Neural cell (in vitro differentiated cells): ENCODE measurements around the gene MAMDC4. TPM values are rescaled to one million over a fixed set of nuclear protein-coding genes. Genes with fewer than 3 reads are reported as not detected.

Source experiments
- H2AFZ ChIP-seq: fragments of 200-600, 300-800 bp; sonication (generic), shearing (Covaris generic); 2 replicates; pipeline ENCODE4 v1.6.0; 2014; ENCODE audit warnings: low read depth, mild to moderate bottlenecking, antibody characterized with exemption, low read length, moderate library complexity
- H3F3A ChIP-seq: fragments of 200-600 bp; shearing (Covaris generic); 2 replicates; pipeline ENCODE4 v1.6.1; 2016; ENCODE audit warnings: mild to moderate bottlenecking, moderate library complexity, mixed read lengths, antibody characterized with exemption, low read length; ENCODE audit not compliant: insufficient read depth, poor library complexity, severe bottlenecking
- H3K27ac ChIP-seq: fragments of 200-600, 300-800 bp; sonication (generic), shearing (Covaris generic); 2 replicates; pipeline ENCODE4 v1.5.1; 2014; ENCODE audit warnings: mild to moderate bottlenecking, low read length, moderate library complexity
- H3K27me3 ChIP-seq: fragments of 300-800, 200-600 bp; sonication (generic), shearing (Covaris generic); 2 replicates; pipeline ENCODE4 v1.6.0; 2014; ENCODE audit warnings: mild to moderate bottlenecking, low read depth, low read length, moderate library complexity; ENCODE audit not compliant: insufficient read depth
- H3K36me3 ChIP-seq: fragments of 300-800, 200-600 bp; sonication (generic), shearing (Covaris generic); 2 replicates; pipeline ENCODE4 v1.5.1; 2014; ENCODE audit warnings: mild to moderate bottlenecking, antibody characterized with exemption, low read length, moderate library complexity; ENCODE audit not compliant: insufficient read depth
- H3K4me2 ChIP-seq: fragments of 300-800, 200-600 bp; sonication (generic), shearing (Covaris generic); 2 replicates; pipeline ENCODE4 v1.6.0; 2014; ENCODE audit warnings: mild to moderate bottlenecking, low read length
- H3K4me3 ChIP-seq: fragments of 300-800, 200-600 bp; sonication (generic), shearing (Covaris generic); 2 replicates; pipeline ENCODE4 v1.5.1; 2014; ENCODE audit warnings: mild to moderate bottlenecking, low read length, moderate library complexity
- H3K79me2 ChIP-seq: fragments of 200-600 bp; shearing (Covaris generic); replicated peaks from 2 replicates; pipeline ENCODE4 v1.6.0; 2014; ENCODE audit warnings: mild to moderate bottlenecking, low read length, moderate library complexity; ENCODE audit not compliant: insufficient read depth
- H3K9ac ChIP-seq: fragments of 300-800, 200-600 bp; sonication (generic), shearing (Covaris generic); 2 replicates; pipeline ENCODE4 v1.6.1; 2016; ENCODE audit warnings: mild to moderate bottlenecking, low read length, mixed read lengths
- H3K9me2 ChIP-seq: fragments of 200-600 bp; shearing (Covaris generic); 2 replicates; pipeline ENCODE4 v1.6.1; 2016; ENCODE audit warnings: mild to moderate bottlenecking, low read length, mixed read lengths; ENCODE audit not compliant: insufficient read depth
- H3K9me3 ChIP-seq: fragments of 200-600, 300-800 bp; sonication (generic), shearing (Covaris generic); 2 replicates; pipeline ENCODE4 v1.6.1; 2016; ENCODE audit warnings: mild to moderate bottlenecking, mixed run types, low read length, moderate library complexity, mixed read lengths
- H4K20me1 ChIP-seq: fragments of 200-600 bp; shearing (Covaris generic); 2 replicates; pipeline ENCODE4 v1.6.1; 2016; ENCODE audit warnings: mild to moderate bottlenecking, mixed run types; ENCODE audit not compliant: insufficient read depth
- CTCF ChIP-seq: fragments of 450-650 bp; IDR thresholded peaks from 2 replicates; pipeline ENCODE4 v1.5.1; 2014; ENCODE audit warnings: antibody characterized with exemption, mild to moderate bottlenecking, moderate library complexity; ENCODE audit not compliant: poor library complexity, severe bottlenecking
- EP300 ChIP-seq: fragments of 450-650 bp; conservative IDR thresholded peaks from 2 replicates; pipeline ENCODE4 v1.6.1; 2014; ENCODE audit warnings: antibody characterized with exemption, mild to moderate bottlenecking, moderate library complexity; ENCODE audit not compliant: poor library complexity, severe bottlenecking
- EZH2 ChIP-seq: fragments of 200-600, 300-800 bp; shearing (Covaris generic), sonication (generic); IDR thresholded peaks from 2 replicates; pipeline ENCODE4 v1.6.1; 2014; ENCODE audit warnings: antibody characterized with exemption, low read length, borderline replicate concordance, mild to moderate bottlenecking; ENCODE audit not compliant: insufficient read depth, poor library complexity, severe bottlenecking
- MXI1 ChIP-seq: fragments of 450-650 bp; conservative IDR thresholded peaks from 2 replicates; pipeline ENCODE4 v1.6.1; 2014; ENCODE audit warnings: antibody characterized with exemption, mild to moderate bottlenecking; ENCODE audit not compliant: poor library complexity, severe bottlenecking
- POLR2AphosphoS5 ChIP-seq: IDR thresholded peaks from 2 replicates; pipeline ENCODE4 v1.6.1; 2012
- RAD21 ChIP-seq: fragments of 450-650 bp; conservative IDR thresholded peaks from 2 replicates; pipeline ENCODE4 v1.6.1; 2014; ENCODE audit warnings: antibody characterized with exemption, mild to moderate bottlenecking, moderate library complexity
- REST ChIP-seq: IDR thresholded peaks from 2 replicates; pipeline ENCODE4 v1.6.1; 2012; ENCODE audit warnings: borderline replicate concordance
- SMC3 ChIP-seq: fragments of 450-650 bp; conservative IDR thresholded peaks from 2 replicates; pipeline ENCODE4 v1.6.1; 2014; ENCODE audit warnings: antibody characterized with exemption, mild to moderate bottlenecking, moderate library complexity; ENCODE audit not compliant: poor library complexity
- TAF1 ChIP-seq: IDR thresholded peaks from 2 replicates; pipeline ENCODE4 v1.6.1; 2012; ENCODE audit warnings: low read depth
- polyA plus RNA-seq: library from polyadenylated mRNA; depleted of rRNA; stranded (reverse); fragments of >200 nt; gene quantifications from 2 replicates; pipeline ENCODE4 v1.2.3, GENCODE V29; 2014

Gene MAMDC4
- polyA plus RNA-seq, 1 donor from 2014 or later: 13.1 TPM

GRCh38 chr9:136835162-136835931 lies 16.8 kb upstream of the MAMDC4 start:
- Histone ChIP-seq H3K4me3 (no peak overlapping the region), H2AFZ (no peak overlapping the region), H3K79me2 (no peaks in the 10 kb centered on the region), H3K4me2 (no peak overlapping the region), H3K27ac (no peak overlapping the region), H3K9me3 (no peaks in the 10 kb centered on the region), H3F3A (no peaks in the 10 kb centered on the region), H4K20me1 (no peaks in the 10 kb centered on the region), H3K9ac (no peak overlapping the region), H3K36me3 (no peaks in the 10 kb centered on the region), H3K9me2 (no peaks in the 10 kb centered on the region), H3K27me3 (no peaks in the 10 kb centered on the region)
- TF ChIP-seq POLR2AphosphoS5 (no peak), REST (no peak), CTCF (no peak), EP300 (no peak), MXI1 (no peak), EZH2 (no peak), TAF1 (no peak), RAD21 (no peak)

- Histone ChIP-seq H3K27me3 (no peaks in the 10 kb centered on the region), H3K9me2 (no peaks in the 10 kb centered on the region), H3K27ac (no peak overlapping the region), H3K79me2 (no peaks in the 10 kb centered on the region), H3F3A (no peaks in the 10 kb centered on the region), H3K4me3 (no peak overlapping the region), H3K9ac (no peak overlapping the region), H4K20me1 (no peaks in the 10 kb centered on the region), H3K9me3 (no peaks in the 10 kb centered on the region), H3K4me2 (no peak overlapping the region), H3K36me3 (no peaks in the 10 kb centered on the region), H2AFZ (no peak overlapping the region)
- no peak for TF ChIP-seq TAF1
- TF ChIP-seq SMC3: no peak
- TF ChIP-seq MXI1: no peak
- TF ChIP-seq CTCF: no peak
These were observed 15.9 kb upstream of the MAMDC4 start for GRCh38 chr9:136835932-136836904.
